Omental fat pad (tissue), 4 donors: Measurements from ENCODE around the gene CLPTM1. TPM values are rescaled to one million over a fixed set of nuclear protein-coding genes. Genes with fewer than 3 reads are reported as not detected.

Source experiments
- ATAC-seq: fragments of 150-250 bp; one replicate; pipeline ENCODE4 v1.9.1; 2016; ENCODE audit warnings: mild to moderate bottlenecking, moderate library complexity; ENCODE audit not compliant: low FRiP score
- DNase-seq: peaks from one replicate; pipeline ENCODE4 v3.0.0-alpha.2; 2019; ENCODE audit warnings: low spot score
- total RNA-seq, 4 donors: library from RNA; depleted of rRNA; stranded (reverse); fragments of >200 nt; gene quantifications; one replicate each; pipeline ENCODE4 v1.1.0, GENCODE V29; 2016
- TF ChIP-seq, protein P1 (sequence below), 3 donors: fragments of 450-650 bp; IDR thresholded peaks; one replicate each; pipeline ENCODE4 v1.5.1; 2016 to 2017; ENCODE audit warnings: antibody characterized with exemption in 3 of 3, mild to moderate bottlenecking in 3 of 3, moderate library complexity in 2 of 3

The CLPTM1 gene
- total RNA-seq, 4 donors from 2014 or later = 58.8 to 77.5 (median 70.2) TPM

DNA sequence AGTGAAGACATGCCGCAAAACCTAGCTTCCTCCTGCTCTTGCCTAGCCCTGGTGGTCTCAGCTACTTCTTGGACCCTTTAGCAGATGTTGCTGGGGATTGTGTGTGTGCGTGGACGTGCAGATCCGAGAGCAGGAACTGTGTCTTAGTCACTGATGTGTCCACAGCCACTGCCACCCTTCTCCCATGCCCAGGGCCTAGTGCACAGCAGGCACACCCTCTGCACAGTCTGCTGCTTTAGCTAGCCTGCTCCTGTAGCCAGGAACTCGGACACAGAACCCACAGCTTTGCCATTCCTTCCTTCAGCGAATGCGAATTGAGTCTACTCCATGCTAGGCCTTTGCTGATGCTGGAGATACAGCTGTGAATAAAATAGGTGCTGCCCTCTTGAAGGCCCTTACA, 2.3 kb downstream of the CLPTM1 start:
- ATAC-seq (no peak), DNase-seq (no peak)
- TF ChIP-seq, protein P1, sequence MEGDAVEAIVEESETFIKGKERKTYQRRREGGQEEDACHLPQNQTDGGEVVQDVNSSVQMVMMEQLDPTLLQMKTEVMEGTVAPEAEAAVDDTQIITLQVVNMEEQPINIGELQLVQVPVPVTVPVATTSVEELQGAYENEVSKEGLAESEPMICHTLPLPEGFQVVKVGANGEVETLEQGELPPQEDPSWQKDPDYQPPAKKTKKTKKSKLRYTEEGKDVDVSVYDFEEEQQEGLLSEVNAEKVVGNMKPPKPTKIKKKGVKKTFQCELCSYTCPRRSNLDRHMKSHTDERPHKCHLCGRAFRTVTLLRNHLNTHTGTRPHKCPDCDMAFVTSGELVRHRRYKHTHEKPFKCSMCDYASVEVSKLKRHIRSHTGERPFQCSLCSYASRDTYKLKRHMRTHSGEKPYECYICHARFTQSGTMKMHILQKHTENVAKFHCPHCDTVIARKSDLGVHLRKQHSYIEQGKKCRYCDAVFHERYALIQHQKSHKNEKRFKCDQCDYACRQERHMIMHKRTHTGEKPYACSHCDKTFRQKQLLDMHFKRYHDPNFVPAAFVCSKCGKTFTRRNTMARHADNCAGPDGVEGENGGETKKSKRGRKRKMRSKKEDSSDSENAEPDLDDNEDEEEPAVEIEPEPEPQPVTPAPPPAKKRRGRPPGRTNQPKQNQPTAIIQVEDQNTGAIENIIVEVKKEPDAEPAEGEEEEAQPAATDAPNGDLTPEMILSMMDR (IDR thresholded peaks at IDR 0.05) = no peak

DNA sequence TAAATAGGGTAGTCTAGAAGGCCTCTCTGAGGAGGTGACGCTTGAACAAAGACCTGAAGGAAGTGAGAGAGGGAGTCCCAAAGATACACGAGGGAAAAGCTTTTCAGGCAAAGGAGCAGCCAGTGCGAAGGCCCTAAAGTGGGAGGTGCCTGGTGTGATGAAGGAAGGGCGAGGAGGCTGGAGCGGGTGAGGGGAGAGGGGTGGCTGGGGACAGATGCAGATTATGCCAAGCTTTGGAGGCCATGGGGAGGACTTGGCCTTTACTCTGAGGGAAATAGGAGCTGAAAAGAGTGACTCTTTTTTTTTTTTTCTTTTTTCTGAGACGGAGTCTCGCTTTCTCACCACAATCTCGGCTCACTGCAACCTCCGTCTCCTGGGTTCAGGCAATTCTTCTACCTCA, 2.9 kb downstream of the CLPTM1 start:
- TF ChIP-seq, protein P1 (IDR thresholded peaks at IDR 0.05) = no peak
- no peak for ATAC-seq

DNA sequence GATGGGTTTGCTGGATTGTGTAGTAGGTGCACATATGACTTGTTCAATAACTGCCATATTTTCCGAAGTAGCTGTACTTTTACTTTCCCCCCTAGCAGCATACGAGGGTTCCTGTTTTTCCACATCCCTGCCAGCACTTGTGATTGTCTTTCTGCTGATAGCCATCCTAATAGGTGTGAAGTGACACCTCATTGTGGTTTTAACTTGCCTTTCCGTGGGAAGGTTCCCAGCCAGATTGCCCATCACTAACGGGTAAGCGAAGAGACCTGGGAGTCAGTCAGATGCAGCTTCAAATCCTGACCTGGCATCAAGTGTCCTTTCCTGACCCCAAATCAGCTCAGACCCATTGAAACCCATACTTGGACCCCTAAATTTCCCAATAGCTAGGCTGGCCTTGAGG, 4.5 kb downstream of the CLPTM1 start:
- TF ChIP-seq, protein P1 (IDR thresholded peaks at IDR 0.05) = no peak
- ATAC-seq = no peak
- no peak for DNase-seq

More for the DNA sequence above, 2.9 kb downstream of the CLPTM1 start:
- no peak for DNase-seq

DNA sequence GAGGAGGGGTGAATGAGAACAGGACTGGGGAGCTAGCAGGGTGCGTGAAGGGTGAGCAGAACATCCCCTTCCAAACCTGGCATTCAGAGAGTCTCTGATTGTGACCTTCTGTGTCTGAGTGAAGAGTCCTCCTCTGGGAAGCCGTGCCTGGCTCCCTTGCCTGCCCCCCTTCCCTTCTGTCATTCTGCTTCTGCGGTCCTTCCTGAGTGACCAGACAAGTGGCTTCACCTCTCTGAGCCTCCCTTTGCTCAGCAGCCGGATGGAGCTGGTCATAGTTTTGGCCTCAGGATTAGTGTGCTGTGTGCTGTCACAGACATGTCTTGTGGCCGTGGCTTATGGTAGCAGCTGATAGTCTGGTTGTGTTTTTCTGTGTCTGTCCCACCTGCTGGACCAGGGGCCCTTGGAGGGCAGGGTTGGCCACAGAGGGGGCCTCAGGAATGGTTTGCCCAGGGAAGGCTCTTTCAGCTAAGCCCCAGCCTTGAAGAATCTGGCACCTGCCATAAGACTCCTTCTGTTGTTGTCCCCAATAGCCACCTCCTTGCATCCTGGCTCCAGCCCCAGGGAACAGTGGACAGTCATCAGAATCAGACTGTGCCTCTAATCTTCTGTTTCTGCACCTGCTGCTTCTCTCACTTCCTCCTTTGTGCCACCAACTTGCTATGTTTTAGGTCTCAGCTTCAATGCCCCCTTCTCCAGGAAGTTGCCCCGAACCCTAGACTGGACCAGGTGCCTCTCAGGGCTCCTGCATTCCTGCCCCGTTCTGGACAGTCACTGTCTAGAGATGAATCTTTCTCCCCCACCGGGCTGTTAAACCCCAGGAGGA, 5.9 kb downstream of the CLPTM1 start:
- TF ChIP-seq, protein P1 (IDR thresholded peaks at IDR 0.05) = no peak
- no peak for ATAC-seq
- DNase-seq = no peak

DNA sequence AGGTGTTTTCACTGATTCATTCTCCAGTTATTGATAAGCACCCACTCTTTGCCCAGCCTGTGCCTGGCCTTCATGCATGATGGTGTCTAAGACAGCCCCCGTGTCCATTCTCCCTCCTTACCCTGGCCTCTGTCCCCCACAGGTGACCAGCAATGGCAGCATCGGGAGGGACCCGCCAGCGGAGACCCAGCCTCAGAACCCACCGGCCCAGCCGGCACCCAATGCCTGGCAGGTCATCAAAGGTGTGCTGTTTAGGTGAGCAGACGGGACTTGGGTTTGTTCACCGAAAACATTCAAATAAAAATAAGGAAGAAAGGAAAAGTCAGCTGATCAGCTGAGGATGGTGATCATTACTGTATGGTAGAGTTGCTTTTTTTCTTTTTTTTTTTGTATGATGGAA, 6.6 kb downstream of the CLPTM1 start:
- TF ChIP-seq, protein P1 (IDR thresholded peaks at IDR 0.05) = no peak
- DNase-seq (no peak), ATAC-seq (no peak)

DNA sequence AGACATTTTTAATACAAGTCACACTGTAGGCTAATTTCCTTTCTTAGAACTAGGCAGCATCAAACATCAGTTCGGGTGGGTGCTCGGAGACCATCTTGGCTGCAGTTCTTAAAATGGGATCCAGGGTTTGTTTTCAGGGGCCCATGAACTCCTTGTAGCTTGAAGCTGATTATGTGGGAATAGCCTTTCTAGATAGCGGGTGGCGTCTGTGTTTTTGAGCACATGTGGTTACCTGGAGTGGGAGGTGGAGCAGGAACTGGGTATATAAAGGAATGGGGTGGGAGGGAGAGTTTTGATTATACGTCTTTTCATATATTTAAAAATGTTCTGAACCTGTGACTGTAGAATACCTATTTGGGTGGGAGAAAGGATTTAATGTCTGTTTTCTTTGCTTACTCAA, 12.9 kb downstream of the CLPTM1 start:
- DNase-seq = no peak
- ATAC-seq = no peak
- TF ChIP-seq, protein P1 (IDR thresholded peaks at IDR 0.05) = no peak

DNA sequence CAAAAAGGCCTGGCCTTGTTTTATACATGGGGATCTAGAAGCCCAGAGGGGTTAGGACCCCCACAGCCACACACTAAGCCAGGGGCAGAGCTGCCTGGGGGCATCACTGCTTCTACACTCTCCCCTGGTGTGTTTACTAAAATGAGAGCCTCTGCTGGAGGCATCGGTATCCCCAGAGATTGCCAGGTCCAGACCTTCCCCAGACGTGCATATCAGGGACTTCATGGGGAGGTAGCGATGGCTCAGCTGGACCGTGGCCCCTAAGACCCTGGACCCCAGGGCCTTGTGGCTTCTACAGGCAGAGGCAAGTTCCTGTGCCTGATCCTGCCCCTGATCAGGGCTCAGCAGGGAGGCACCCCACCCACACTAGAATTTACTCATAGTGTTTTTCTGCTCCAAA, 13.5 kb downstream of the CLPTM1 start:
- DNase-seq = no peak
- no peak for ATAC-seq
- TF ChIP-seq, protein P1 (IDR thresholded peaks at IDR 0.05) = no peak
